Hepatocyte (in vitro differentiated cells): ENCODE results near the gene MRPL44. TPM values are rescaled to one million over a fixed set of nuclear protein-coding genes. Genes with fewer than 3 reads are reported as not detected.

Source experiments
- DNase-seq: peaks from one replicate; pipeline ENCODE4 v3.0.0-alpha.2; 2016; ENCODE audit warnings: low spot score
- H2AFZ ChIP-seq: fragments of 200-600 bp; sonication (generic); 2 replicates; pipeline ENCODE4 v1.6.0; 2016; ENCODE audit warnings: antibody characterized with exemption, mild to moderate bottlenecking
- H3K27ac ChIP-seq: fragments of 200-600 bp; sonication (generic); 2 replicates; pipeline ENCODE4 v1.5.1; 2016; ENCODE audit warnings: mild to moderate bottlenecking
- H3K27me3 ChIP-seq: fragments of 200-600 bp; sonication (generic); 2 replicates; pipeline ENCODE4 v1.6.1; 2016
- H3K36me3 ChIP-seq: fragments of 200-600 bp; sonication (generic); replicated peaks from 2 replicates; pipeline ENCODE4 v1.5.1; 2016; ENCODE audit warnings: low read depth; ENCODE audit not compliant: insufficient read depth
- H3K4me1 ChIP-seq: fragments of 200-600 bp; sonication (generic); 2 replicates; pipeline ENCODE4 v1.5.1; 2016; ENCODE audit warnings: mild to moderate bottlenecking, moderate library complexity; ENCODE audit not compliant: insufficient read depth
- H3K4me2 ChIP-seq: fragments of 200-600 bp; sonication (generic); 2 replicates; pipeline ENCODE4 v1.6.0; 2016
- H3K4me3 ChIP-seq: fragments of 200-600 bp; sonication (generic); 2 replicates; pipeline ENCODE4 v1.5.1; 2016; ENCODE audit warnings: mild to moderate bottlenecking
- H3K79me2 ChIP-seq: fragments of 200-600 bp; sonication (generic); 2 replicates; pipeline ENCODE4 v1.6.0; 2017; ENCODE audit warnings: mild to moderate bottlenecking
- H3K9me2 ChIP-seq: fragments of 200-600 bp; sonication (generic); replicated peaks from 2 replicates; pipeline ENCODE4 v1.6.0; 2017; ENCODE audit warnings: mild to moderate bottlenecking; ENCODE audit not compliant: insufficient read depth
- H3K9me3 ChIP-seq: fragments of 200-600 bp; sonication (generic); 2 replicates; pipeline ENCODE4 v1.5.1; 2016; ENCODE audit warnings: low read depth, mild to moderate bottlenecking
- H4K20me1 ChIP-seq: fragments of 200-600 bp; sonication (generic); 2 replicates; pipeline ENCODE4 v1.6.0; 2016; ENCODE audit warnings: mild to moderate bottlenecking; ENCODE audit not compliant: insufficient read depth, poor library complexity, severe bottlenecking
- CTCF ChIP-seq: fragments of 200-600 bp; sonication (generic); IDR thresholded peaks from 2 replicates; pipeline ENCODE4 v1.5.1; 2016; ENCODE audit warnings: antibody characterized with exemption, mild to moderate bottlenecking; ENCODE audit not compliant: poor library complexity
- EZH2 ChIP-seq: fragments of 200-600 bp; sonication (generic); IDR thresholded peaks from 2 replicates; pipeline ENCODE4 v1.6.1; 2016; ENCODE audit warnings: antibody characterized with exemption, mild to moderate bottlenecking, borderline replicate concordance
- EZH2phosphoT487 ChIP-seq: fragments of 200-600 bp; sonication (generic); IDR thresholded peaks from one replicate; pipeline ENCODE4 v1.6.1; 2018; ENCODE audit warnings: antibody characterized with exemption, mild to moderate bottlenecking, low read depth, moderate library complexity; ENCODE audit not compliant: unreplicated experiment, severe bottlenecking
- WGBS: methylation state at CpG from one replicate; pipeline ENCODE4 v1.1.6; 2016; ENCODE audit warnings: low lambda C conversion rate; ENCODE audit errors: missing lambda C conversion rate; 5-methylcytosine and 5-hydroxymethylcytosine counted together
- polyA plus RNA-seq: library from polyadenylated mRNA; unstranded; fragments of >200 nt; fragmentation: Nextera tagmentation; extraction: Ambion mirVana; gene quantifications from 2 replicates; pipeline ENCODE4 v1.2.1, GENCODE V29; 2016
- total RNA-seq: library from RNA; depleted of rRNA; stranded (reverse); fragments of >200 nt; gene quantifications from 2 replicates; pipeline ENCODE4 v1.2.3, GENCODE V29; 2014

Gene MRPL44
- total and polyA plus RNA-seq, 2 experiments from 2014 or later = 29.0 to 46.5 TPM

DNA sequence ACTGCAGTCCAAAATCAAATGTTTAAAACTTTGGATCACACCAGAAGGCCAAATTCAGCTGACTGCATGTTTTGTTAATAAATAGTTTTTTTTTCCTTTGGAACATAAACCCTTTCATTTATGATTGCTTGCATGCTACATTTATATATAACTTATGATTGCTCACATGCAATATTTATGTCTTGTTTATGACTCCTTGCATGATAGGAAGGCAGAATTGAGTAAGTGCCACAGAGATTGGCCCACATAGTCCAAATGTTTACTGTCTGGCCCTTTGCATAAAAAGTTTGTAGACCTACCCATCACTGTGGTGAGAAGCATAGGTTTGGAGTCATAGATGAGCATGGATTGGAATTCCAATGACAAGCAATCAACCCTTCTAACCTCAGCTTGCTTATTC, 42.9 kb upstream of the MRPL44 start:
- TF ChIP-seq EZH2phosphoT487 = no peak
- no peak for TF ChIP-seq CTCF
- no peak for TF ChIP-seq EZH2
- no peak overlapping the region for H2AFZ ChIP-seq
- peaks cover under 1% of the 10 kb centered on the region for H3K4me1 ChIP-seq
- H3K9me2 ChIP-seq = no peaks in the 10 kb centered on the region
- no peak for DNase-seq
- no peaks in the 10 kb centered on the region for H3K36me3 ChIP-seq
- H3K79me2 ChIP-seq = peaks cover 55% of the 10 kb centered on the region
- H3K27me3 ChIP-seq = no peaks in the 10 kb centered on the region
- H3K9me3 ChIP-seq = no peaks in the 10 kb centered on the region
- H3K27ac ChIP-seq = no peak overlapping the region
- peaks cover 5% of the 10 kb centered on the region for H4K20me1 ChIP-seq
- H3K4me3 ChIP-seq = no peak overlapping the region
- no peak overlapping the region for H3K4me2 ChIP-seq

- H3K36me3 ChIP-seq = no peaks in the 10 kb centered on the region
- TF ChIP-seq EZH2 (no peak), EZH2phosphoT487 (no peak), CTCF (no peak)
- no peak overlapping the region for H3K4me2 ChIP-seq
- H2AFZ ChIP-seq = no peak overlapping the region
- no peaks in the 10 kb centered on the region for H3K27me3 ChIP-seq
- no peaks in the 10 kb centered on the region for H3K9me3 ChIP-seq
- H3K9me2 ChIP-seq = no peaks in the 10 kb centered on the region
- H3K4me1 ChIP-seq = no peaks in the 10 kb centered on the region
- H4K20me1 ChIP-seq = peaks cover 11% of the 10 kb centered on the region
- H3K79me2 ChIP-seq = peaks cover 58% of the 10 kb centered on the region
- no peak overlapping the region for H3K4me3 ChIP-seq
- no peak overlapping the region for H3K27ac ChIP-seq
- DNase-seq = no peak
- 91% methylated on average over 3 of the region's 3 CpGs for WGBS
Measured at GRCh38 chr2:223915071-223915470, 42.2 kb upstream of the MRPL44 start.

DNA sequence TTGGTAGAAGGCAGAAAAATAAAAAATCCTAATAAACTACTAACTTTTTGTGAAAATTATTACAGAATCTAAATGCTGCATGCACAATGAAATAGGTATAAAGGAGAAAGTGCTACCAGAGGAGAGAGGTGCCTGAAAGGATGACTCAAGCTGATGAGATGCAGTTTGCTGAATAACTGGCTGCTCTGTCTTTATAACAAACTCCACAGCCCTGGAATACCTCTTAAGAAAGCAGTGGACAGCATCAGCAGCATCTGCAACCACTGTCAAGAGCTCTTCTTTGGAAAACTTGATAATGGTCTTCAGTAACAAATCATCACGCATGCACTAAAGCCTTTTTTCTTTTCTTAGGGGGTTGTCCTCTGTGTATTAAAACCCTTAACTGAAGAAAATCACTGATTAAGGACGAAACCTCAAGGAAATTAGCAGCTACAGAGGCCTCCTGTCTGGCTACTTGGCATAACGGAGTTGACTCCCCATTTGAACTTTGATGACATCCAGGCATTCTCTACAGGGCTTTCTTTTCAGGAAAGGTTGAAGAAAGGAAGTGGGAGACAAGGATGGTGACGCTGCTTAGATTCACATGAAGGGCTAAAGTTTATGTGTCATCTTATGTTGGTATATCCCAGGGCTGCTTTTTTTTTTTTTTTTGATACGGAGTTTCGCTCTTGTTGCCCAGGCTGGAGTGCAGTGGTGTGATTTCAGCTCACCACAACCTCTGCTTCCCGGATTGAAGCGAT, 40.9 kb upstream of the MRPL44 start:
- TF ChIP-seq CTCF = no peak
- no peak for TF ChIP-seq EZH2phosphoT487
- no peak for TF ChIP-seq EZH2
- H3K79me2 ChIP-seq = peaks cover 60% of the 10 kb centered on the region

GRCh38 chr2:223918671-223919134, 38.6 kb upstream of the MRPL44 start:
- Histone ChIP-seq H3K9me2 (no peaks in the 10 kb centered on the region), H3K9me3 (no peaks in the 10 kb centered on the region), H3K27ac (no peak overlapping the region), H3K36me3 (no peaks in the 10 kb centered on the region), H3K79me2 (peaks cover 67% of the 10 kb centered on the region), H3K4me2 (no peak overlapping the region), H3K4me3 (no peak overlapping the region), H3K27me3 (no peaks in the 10 kb centered on the region), H2AFZ (no peak overlapping the region), H3K4me1 (no peaks in the 10 kb centered on the region), H4K20me1 (peaks cover 36% of the 10 kb centered on the region)
- 90% methylated on average over 11 of the region's 11 CpGs for WGBS
- no peak for DNase-seq
- TF ChIP-seq EZH2 = no peak
- no peak for TF ChIP-seq EZH2phosphoT487

More for the DNA sequence above, 40.9 kb upstream of the MRPL44 start:
- no peaks in the 10 kb centered on the region for H3K9me2 ChIP-seq
- peaks cover 22% of the 10 kb centered on the region for H4K20me1 ChIP-seq
- no peak overlapping the region for H3K4me2 ChIP-seq
- no peaks in the 10 kb centered on the region for H3K9me3 ChIP-seq
- no peak for DNase-seq
- 82% methylated on average over 7 of the region's 8 CpGs for WGBS
- H3K27ac ChIP-seq = no peak overlapping the region
- H3K27me3 ChIP-seq = no peaks in the 10 kb centered on the region
- no peak overlapping the region for H3K4me3 ChIP-seq
- H3K36me3 ChIP-seq = no peaks in the 10 kb centered on the region
- H3K4me1 ChIP-seq = no peaks in the 10 kb centered on the region
- no peak overlapping the region for H2AFZ ChIP-seq
